Mesothelial cell of epicardium (in vitro differentiated cells): Measurements from ENCODE around the gene MAPK6. TPM values are rescaled to one million over a fixed set of nuclear protein-coding genes. Genes with fewer than 3 reads are reported as not detected.

Source experiments
- DNase-seq, 2 experiments: peaks; one replicate each; pipeline ENCODE4 v3.0.0; 2021; ENCODE audit warnings: low spot score in 2 of 2; ENCODE audit not compliant: unreplicated experiment in 2 of 2
- H3K27ac Mint-ChIP-seq: 2 replicates; pipeline ENCODE4 v1.8.0; 2021; ENCODE audit warnings: mixed read lengths
- H3K27me3 Mint-ChIP-seq: 2 replicates; pipeline ENCODE4 v1.8.0; 2021; ENCODE audit warnings: low read depth, mixed read lengths
- H3K36me3 Mint-ChIP-seq: 2 replicates; pipeline ENCODE4 v1.8.0; 2021; ENCODE audit warnings: mixed read lengths
- H3K4me1 Mint-ChIP-seq: 2 replicates; pipeline ENCODE4 v1.8.0; 2021; ENCODE audit warnings: mixed read lengths
- H3K4me3 Mint-ChIP-seq: 2 replicates; pipeline ENCODE4 v1.8.0; 2021; ENCODE audit warnings: mild to moderate bottlenecking, moderate library complexity, mixed read lengths
- H3K9me3 Mint-ChIP-seq: 2 replicates; pipeline ENCODE4 v1.8.0; 2021; ENCODE audit warnings: mixed read lengths
- total RNA-seq: library from RNA; stranded (reverse); gene quantifications from 3 replicates; pipeline ENCODE4 v1.2.1, GENCODE V29; 2021
- TF ChIP-seq, protein P1 (sequence below): fragments of 200-600 bp; sonication (generic); IDR thresholded peaks from one replicate; pipeline ENCODE4 v1.5.0; 2021; ENCODE audit warnings: antibody characterized with exemption; ENCODE audit not compliant: unreplicated experiment

Gene MAPK6
- total RNA-seq, 1 donor from 2014 or later: 57.4 TPM

DNA sequence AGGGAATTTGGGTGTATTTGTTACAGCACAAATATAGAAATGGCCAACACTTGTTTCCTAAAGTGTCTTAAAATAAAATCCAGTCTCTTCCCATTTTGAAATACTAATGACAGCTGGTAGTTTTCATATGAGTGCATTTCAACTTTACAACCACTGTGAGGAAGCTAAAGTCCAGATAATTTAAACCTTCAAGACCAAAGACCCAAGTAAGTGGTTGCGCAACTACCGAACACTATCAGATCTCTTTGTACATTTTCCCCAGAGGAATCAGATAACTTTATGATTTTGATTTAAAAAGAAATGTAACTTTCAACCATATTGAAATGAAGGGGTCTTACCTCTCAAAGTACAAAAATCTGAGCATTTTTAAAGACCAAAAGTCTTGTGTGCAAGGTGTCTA lies 79.3 kb downstream of the MAPK6 start:
- Mint-ChIP-seq H3K27ac (no peak overlapping the region), H3K9me3 (no peaks in the 10 kb centered on the region), H3K27me3 (no peaks in the 10 kb centered on the region), H3K4me1 (peaks cover 10% of the 10 kb centered on the region), H3K36me3 (no peaks in the 10 kb centered on the region), H3K4me3 (no peak overlapping the region)
- TF ChIP-seq, protein P1, sequence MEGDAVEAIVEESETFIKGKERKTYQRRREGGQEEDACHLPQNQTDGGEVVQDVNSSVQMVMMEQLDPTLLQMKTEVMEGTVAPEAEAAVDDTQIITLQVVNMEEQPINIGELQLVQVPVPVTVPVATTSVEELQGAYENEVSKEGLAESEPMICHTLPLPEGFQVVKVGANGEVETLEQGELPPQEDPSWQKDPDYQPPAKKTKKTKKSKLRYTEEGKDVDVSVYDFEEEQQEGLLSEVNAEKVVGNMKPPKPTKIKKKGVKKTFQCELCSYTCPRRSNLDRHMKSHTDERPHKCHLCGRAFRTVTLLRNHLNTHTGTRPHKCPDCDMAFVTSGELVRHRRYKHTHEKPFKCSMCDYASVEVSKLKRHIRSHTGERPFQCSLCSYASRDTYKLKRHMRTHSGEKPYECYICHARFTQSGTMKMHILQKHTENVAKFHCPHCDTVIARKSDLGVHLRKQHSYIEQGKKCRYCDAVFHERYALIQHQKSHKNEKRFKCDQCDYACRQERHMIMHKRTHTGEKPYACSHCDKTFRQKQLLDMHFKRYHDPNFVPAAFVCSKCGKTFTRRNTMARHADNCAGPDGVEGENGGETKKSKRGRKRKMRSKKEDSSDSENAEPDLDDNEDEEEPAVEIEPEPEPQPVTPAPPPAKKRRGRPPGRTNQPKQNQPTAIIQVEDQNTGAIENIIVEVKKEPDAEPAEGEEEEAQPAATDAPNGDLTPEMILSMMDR: no peak
- no peak for DNase-seq

DNA sequence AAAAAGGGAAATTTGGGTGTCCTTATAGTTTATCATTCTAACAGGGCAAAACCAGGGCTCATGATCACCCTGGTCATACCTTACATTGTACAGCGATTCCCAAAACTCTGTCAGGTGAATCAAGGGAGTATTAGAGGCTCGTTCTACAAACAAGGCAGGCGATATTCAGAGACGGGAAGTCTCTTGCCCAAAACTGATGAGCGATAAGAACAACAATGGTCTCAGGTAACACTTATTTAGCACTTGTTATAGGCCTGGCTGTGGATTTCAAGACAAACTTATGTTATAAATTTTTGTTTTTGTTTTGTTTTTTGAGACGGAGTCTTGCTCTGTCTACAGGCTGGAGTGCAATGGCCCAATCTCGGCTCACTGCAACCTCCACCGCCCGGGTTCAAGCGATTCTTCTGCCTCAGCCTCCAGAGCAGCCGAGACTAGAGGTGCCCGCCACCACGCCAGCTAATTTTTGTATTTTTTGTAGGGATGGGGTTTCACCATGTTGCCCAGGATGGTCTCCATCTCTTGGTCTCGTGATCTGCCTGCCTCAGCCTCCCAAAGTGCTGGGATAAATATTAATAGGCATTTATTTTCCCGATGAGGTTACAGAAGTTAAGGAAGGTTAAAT lies 80.7 kb downstream of the MAPK6 start:
- Mint-ChIP-seq H3K4me1 (peaks cover 11% of the 10 kb centered on the region), H3K27me3 (no peaks in the 10 kb centered on the region), H3K9me3 (no peaks in the 10 kb centered on the region), H3K27ac (no peak overlapping the region), H3K36me3 (no peaks in the 10 kb centered on the region), H3K4me3 (no peak overlapping the region)
- DNase-seq: no peak
- TF ChIP-seq, protein P1: no peak

- H3K27ac Mint-ChIP-seq: no peak overlapping the region
- TF ChIP-seq, protein P1: no peak
- H3K36me3 Mint-ChIP-seq: no peaks in the 10 kb centered on the region
- peaks cover 11% of the 10 kb centered on the region for H3K4me1 Mint-ChIP-seq
- H3K4me3 Mint-ChIP-seq: no peak overlapping the region
- H3K27me3 Mint-ChIP-seq: no peaks in the 10 kb centered on the region
- no peak for DNase-seq
- no peaks in the 10 kb centered on the region for H3K9me3 Mint-ChIP-seq
Measured at GRCh38 chr15:52100807-52101442, 81.9 kb downstream of the MAPK6 start.

DNA sequence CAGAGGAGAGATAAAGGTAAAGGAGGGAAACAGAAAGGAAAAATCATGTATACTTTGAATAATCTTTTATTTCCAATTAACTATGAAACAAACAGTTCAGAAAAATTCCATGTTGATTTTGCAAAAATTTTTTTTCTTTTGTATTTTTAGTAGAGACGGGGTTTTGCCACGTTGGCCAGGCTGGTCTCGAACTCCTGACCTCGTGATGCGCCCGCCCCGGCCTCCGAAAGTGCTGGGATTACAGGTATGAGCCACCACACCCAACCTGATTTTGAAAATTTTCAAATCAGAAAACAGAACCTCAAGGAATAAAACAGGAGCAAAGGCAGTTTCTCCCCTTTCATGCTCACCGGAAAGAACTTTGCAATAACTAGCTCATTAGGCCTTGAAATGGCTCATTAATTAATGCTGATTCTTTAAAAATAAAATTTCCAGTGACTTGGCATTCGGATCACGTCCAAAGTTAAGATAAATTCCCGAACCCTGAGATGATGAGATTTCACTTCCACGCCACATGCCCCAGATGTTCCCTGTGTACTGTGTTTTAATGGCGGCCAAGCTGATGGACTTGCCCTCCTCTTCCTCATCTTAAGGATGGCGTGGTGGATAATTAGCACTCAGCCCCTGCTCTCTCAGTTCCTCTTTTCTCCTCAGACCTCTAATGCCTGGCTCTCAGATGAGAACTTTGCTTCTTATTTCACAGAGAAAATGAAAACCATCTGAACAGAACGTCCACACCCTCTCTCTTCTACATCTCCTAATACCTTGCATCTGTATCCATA lies 82.7 kb downstream of the MAPK6 start:
- Mint-ChIP-seq H3K9me3 (no peaks in the 10 kb centered on the region), H3K27me3 (no peaks in the 10 kb centered on the region), H3K36me3 (no peaks in the 10 kb centered on the region), H3K4me1 (peaks cover 11% of the 10 kb centered on the region), H3K4me3 (no peak overlapping the region), H3K27ac (no peak overlapping the region)
- TF ChIP-seq, protein P1: no peak
- no peak for DNase-seq

DNA sequence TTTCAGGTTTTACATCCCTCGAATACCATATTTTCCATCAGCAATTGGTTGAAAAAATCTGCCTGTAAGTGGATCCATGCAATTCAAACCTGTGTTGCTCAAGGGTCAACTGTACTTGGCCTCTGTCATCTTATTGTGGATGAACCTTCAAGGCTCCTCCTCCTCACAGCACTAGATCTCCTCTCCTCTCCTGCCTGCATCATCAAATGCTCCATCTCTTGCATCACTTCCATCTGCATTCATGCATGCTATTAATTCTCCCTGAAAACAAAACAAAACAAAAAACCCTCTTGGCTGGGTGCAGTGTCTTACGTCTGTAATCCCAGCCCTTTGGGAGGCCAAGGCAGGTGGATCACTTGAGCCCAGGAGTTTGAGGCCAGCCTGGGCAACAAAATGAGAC lies 83.4 kb downstream of the MAPK6 start:
- Mint-ChIP-seq H3K4me3 (no peak overlapping the region), H3K27ac (no peak overlapping the region), H3K36me3 (no peaks in the 10 kb centered on the region), H3K4me1 (peaks cover 6% of the 10 kb centered on the region), H3K27me3 (no peaks in the 10 kb centered on the region), H3K9me3 (no peaks in the 10 kb centered on the region)
- no peak for DNase-seq
- TF ChIP-seq, protein P1: no peak
